GM06990 (cell line): ENCODE data around the gene YAE1.

ENCODE experiments used
- DNase-seq: peaks from one replicate; pipeline ENCODE4 v3.0.0-alpha.2; 2011; ENCODE audit not compliant: insufficient read length; ENCODE audit errors: extremely low read depth
- H3K27me3 ChIP-seq: replicated peaks from 2 replicates; pipeline ENCODE4 v1.6.0; 2011; ENCODE audit warnings: low read length; ENCODE audit not compliant: control insufficient read depth, insufficient read depth
- H3K36me3 ChIP-seq: 2 replicates; pipeline ENCODE4 v1.5.1; 2011; ENCODE audit warnings: low read length; ENCODE audit not compliant: control insufficient read depth, insufficient read depth
- H3K4me3 ChIP-seq: replicated peaks from 2 replicates; pipeline ENCODE4 v1.5.1; 2011; ENCODE audit warnings: low read depth, mild to moderate bottlenecking, control low read depth, low read length
- TF ChIP-seq, protein P1 (sequence below): IDR thresholded peaks from 2 replicates; pipeline ENCODE4 v1.5.1; 2011; ENCODE audit warnings: low read length, control low read depth, mild to moderate bottlenecking, inconsistent platforms; ENCODE audit not compliant: insufficient read depth, poor library complexity, severe bottlenecking

YAE1 gene

DNA sequence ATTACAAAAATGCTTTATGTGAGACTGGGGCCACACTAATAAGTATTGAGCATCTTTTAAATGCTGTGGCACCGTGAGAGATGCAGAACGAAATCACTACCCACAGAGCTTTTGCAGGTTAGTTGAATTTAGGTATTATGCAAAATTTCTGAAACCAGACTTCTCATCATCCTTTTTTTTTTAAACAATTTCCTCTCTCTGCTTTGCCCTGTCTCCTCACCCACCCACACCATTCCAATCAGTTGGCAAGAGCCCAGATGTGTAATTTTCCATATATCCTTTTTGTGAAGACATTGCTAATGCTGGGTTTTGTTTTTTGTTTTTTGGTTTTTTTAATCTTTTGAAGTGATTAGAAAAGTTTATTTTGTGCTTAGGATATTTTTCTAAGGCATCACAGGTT lies 1.1 kb downstream of the YAE1 start:
- TF ChIP-seq, protein P1, sequence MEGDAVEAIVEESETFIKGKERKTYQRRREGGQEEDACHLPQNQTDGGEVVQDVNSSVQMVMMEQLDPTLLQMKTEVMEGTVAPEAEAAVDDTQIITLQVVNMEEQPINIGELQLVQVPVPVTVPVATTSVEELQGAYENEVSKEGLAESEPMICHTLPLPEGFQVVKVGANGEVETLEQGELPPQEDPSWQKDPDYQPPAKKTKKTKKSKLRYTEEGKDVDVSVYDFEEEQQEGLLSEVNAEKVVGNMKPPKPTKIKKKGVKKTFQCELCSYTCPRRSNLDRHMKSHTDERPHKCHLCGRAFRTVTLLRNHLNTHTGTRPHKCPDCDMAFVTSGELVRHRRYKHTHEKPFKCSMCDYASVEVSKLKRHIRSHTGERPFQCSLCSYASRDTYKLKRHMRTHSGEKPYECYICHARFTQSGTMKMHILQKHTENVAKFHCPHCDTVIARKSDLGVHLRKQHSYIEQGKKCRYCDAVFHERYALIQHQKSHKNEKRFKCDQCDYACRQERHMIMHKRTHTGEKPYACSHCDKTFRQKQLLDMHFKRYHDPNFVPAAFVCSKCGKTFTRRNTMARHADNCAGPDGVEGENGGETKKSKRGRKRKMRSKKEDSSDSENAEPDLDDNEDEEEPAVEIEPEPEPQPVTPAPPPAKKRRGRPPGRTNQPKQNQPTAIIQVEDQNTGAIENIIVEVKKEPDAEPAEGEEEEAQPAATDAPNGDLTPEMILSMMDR, result no peak
- Histone ChIP-seq H3K27me3 (no peaks in the 10 kb centered on the region), H3K36me3 (no peaks in the 10 kb centered on the region), H3K4me3 (peak overlapping the region; percentile 99)
- DNase-seq, result no peak

DNA sequence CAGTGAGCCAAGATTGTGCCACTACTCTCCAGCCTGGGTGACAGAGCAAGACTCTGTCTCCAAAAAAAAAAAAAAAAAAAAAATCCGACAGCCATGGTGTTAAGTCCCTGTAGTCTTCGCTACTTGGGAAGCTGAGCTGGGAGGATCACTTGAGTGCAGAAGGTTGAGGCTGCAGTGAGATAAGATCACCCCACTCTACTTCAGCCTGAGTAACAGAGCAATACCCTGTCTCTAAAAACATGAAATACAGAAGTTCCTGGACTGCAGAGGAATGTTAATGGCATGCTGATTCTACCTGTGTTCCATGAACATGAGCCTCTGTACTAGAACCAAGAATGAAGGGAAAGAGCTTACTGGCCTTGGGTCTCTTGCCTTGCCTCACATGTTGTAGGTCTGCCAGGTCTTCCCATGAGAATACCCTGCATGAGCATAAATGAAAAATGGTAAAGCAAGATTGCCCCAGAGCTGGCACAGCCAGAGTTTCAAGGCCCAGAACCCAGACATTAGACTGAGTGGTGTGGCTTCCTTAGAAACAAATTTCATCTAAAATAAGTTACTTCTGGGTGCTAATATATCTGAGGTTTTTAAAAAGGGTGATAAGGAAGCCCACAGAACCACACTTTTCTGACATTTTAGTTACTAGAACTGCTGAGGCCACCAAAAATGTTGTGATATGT lies 8.6 kb downstream of the YAE1 start:
- Histone ChIP-seq H3K36me3 (peaks cover 5% of the 10 kb centered on the region), H3K4me3 (no peak overlapping the region), H3K27me3 (no peaks in the 10 kb centered on the region)
- no peak for DNase-seq
- TF ChIP-seq, protein P1, result no peak

DNA sequence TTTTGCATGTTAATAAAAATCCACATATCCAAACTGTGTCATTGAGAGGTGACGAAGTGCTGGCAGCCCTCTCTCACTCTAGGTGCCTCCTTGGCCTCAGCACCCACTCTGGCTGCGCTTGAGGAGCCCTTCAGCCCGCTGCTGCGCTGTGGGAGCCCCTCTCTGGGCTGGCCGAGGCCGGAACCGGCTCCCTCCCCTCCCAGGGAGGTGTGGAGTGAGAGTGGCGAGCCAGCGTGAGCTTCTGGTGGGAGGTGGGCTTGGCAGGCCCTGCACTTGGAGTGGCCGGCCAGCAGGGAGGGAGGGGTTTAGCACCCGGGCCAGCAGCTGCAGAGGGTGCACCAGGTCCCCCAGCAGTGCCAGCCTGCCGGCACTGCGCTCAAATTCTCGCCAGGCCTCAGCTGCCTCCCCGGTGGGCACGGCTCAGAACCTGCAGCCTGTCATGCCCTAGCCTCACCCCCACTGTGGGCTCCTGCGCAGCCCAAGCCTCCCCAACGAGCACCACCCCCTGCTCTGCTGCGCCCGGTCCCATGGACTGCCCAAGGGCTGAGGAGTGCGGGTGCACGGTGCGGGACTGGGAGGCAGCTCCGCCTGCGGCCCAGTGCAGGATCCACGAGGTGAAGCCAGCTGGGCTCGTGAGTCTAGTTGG lies 11.1 kb downstream of the YAE1 start:
- H3K4me3 ChIP-seq, result no peak overlapping the region
- no peaks in the 10 kb centered on the region for H3K27me3 ChIP-seq
- no peak for DNase-seq
- H3K36me3 ChIP-seq, result peaks cover 5% of the 10 kb centered on the region
- TF ChIP-seq, protein P1, result no peak

DNA sequence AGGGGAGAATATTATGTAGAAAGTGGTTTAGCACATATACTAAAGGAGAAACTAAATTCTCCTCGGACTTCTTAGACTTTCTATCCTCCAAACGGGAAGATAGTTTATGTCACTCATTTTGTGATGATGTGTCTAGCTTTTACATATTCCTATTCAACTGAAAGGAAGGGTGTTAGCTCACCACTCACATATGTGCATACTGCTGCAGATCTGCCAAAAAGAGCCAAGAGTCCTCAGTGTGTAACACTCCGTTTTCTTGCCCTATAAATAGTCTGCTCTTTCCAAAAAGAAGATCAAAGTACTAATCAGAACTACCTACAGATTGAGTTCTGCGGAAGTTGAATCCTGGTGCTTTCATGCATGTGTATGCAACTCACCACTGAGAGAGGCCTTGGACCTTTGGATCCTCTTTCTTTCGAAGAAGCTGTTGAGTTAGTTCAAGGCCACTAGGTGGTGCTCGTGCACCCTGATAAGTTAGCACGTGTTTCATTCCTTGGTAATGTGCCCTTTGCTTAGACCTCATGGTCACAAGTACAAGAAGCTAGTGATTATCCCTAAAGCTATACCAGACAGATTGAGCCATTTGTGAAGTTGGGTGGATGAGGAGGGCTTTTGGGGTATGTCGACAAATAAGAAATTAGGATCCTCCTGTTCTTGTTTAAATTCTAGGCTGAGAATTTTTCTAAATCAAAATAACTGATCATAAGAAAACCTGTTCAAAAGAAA lies 14.1 kb downstream of the YAE1 start:
- Histone ChIP-seq H3K27me3 (no peaks in the 10 kb centered on the region), H3K4me3 (no peak overlapping the region), H3K36me3 (peaks cover 1% of the 10 kb centered on the region; the same call in 1 of the 2 replicates)
- TF ChIP-seq, protein P1, result peak; percentile 62
- peak; percentile 44 for DNase-seq

GRCh38 chr7:39582536-39582935 lies 16.3 kb downstream of the YAE1 start:
- Histone ChIP-seq H3K27me3 (no peaks in the 10 kb centered on the region), H3K36me3 (peaks cover 1% of the 10 kb centered on the region; the same call in 1 of the 2 replicates), H3K4me3 (no peak overlapping the region)
- TF ChIP-seq, protein P1, result no peak
- DNase-seq, result no peak
